Measurements from ENCODE around the gene GSX1.

GSX1 gene

DNA sequence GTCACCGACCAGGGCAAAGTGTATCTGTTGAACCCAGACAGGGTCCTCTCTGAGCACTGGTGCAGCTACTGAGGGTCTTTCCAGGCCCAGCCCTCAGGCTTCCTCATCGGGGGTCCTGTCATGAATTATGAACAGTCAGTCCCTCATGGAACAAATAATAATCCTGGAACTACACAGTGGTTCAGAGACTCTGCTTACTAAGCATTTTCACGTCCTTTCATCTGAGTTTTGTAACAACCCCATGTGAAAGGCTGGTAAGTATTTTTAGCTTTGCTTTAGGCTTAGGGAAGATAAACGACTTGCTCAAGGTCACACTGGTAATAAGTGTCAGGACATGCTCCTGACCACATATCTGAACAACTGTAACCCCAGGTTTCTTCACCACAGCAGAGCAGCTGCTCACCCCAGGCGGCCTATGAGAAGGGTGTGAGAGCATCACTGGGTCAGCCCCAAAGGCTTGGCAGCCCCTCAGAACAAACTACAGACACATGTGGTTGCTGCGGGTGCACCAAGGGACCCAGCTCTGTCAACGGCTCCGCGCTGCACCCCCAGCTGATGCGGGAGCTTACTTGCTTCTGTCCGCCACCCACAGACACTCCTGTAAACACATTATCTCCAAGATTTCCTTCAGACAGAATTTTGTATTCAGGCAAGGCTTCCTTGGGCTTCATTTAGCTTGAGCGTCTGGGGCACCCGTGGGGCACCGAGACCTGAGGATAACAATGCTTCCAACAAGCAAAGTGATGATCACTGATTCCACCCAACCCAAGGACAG, 19.4 kb upstream of the GSX1 start:
- no peak overlapping the region for H3K4me3 ChIP-seq (ENCODE audit: control insufficient read depth, low read depth, low read length)
- TF ChIP-seq, protein P1, sequence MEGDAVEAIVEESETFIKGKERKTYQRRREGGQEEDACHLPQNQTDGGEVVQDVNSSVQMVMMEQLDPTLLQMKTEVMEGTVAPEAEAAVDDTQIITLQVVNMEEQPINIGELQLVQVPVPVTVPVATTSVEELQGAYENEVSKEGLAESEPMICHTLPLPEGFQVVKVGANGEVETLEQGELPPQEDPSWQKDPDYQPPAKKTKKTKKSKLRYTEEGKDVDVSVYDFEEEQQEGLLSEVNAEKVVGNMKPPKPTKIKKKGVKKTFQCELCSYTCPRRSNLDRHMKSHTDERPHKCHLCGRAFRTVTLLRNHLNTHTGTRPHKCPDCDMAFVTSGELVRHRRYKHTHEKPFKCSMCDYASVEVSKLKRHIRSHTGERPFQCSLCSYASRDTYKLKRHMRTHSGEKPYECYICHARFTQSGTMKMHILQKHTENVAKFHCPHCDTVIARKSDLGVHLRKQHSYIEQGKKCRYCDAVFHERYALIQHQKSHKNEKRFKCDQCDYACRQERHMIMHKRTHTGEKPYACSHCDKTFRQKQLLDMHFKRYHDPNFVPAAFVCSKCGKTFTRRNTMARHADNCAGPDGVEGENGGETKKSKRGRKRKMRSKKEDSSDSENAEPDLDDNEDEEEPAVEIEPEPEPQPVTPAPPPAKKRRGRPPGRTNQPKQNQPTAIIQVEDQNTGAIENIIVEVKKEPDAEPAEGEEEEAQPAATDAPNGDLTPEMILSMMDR (IDR thresholded peaks at IDR 0.05; ENCODE audit: control insufficient read depth, insufficient read depth, low read depth, low read length, missing control alignments): no peak
- no peak for DNase-seq (ENCODE audit: low read depth)

DNA sequence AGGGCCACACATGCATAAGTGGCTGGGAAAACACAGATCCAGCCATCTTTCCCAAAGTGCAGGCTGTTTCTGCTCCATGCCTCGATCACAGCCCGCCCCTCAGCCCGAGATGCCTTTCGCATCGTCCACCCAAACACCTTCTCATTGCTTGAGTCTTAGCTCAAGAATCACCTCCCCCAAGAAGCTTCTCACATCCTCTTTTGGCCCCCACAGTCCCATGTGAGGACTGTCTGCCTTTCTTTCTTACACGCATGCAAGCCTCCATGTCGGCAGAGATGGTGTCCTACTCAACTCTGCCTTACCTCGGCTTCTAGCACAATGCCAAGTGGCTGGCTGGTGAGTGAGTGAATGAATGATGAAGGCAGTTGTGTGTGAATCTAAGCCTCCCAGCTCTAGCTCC, 18.1 kb upstream of the GSX1 start:
- no peak overlapping the region for H3K4me3 ChIP-seq (ENCODE audit: control insufficient read depth, low read depth, low read length)
- TF ChIP-seq, protein P1 (IDR thresholded peaks at IDR 0.05; ENCODE audit: control insufficient read depth, insufficient read depth, low read depth, low read length, missing control alignments): no peak
- no peak for DNase-seq (ENCODE audit: low read depth)

DNA sequence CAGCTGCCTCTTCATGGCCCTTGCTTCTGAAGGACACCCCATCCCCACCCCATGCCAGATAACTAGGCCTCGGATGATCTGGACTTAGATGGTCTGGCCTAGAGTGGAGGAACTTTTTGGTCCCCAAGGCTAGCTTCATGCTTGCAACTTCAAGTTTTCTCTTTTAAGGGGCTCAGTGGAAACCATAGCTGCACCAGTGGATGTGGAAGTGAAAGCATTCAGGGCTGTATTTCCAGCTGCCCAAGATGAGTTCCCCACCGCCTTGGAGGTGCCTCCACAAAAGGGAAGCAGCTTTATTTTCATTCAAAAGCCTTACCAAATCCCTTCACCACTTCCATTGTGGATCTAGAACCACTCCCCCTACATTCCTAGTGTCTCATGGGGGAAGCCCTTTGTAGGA, 17.6 kb upstream of the GSX1 start:
- TF ChIP-seq, protein P1 (IDR thresholded peaks at IDR 0.05; ENCODE audit: control insufficient read depth, insufficient read depth, low read depth, low read length, missing control alignments): no peak
- no peak overlapping the region for H3K4me3 ChIP-seq (ENCODE audit: control insufficient read depth, low read depth, low read length)
- DNase-seq (ENCODE audit: low read depth): no peak

DNA sequence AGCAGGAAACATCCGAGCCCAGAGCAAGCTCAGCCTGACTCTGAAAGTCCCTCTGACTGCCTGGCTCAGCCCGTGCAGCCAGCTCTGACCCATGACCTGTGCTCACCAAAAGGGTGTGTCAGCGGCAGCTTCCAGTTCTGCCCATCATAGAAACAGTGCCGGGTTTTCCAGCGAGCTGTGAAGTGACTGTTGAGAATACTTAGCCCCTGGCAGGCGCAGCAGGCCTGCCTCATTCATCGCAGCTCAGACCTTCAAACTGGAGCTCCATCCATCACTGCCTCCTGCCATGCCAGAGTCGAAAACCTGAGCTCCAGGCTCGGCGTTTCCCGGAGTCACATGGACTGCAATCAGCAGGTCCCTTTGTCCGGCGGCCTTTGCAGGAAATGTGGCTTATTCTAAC, 16.3 kb upstream of the GSX1 start:
- no peak for DNase-seq (ENCODE audit: low read depth)
- H3K4me3 ChIP-seq (ENCODE audit: control insufficient read depth, low read depth, low read length): no peak overlapping the region
- TF ChIP-seq, protein P1 (IDR thresholded peaks at IDR 0.05; ENCODE audit: control insufficient read depth, insufficient read depth, low read depth, low read length, missing control alignments): no peak

DNA sequence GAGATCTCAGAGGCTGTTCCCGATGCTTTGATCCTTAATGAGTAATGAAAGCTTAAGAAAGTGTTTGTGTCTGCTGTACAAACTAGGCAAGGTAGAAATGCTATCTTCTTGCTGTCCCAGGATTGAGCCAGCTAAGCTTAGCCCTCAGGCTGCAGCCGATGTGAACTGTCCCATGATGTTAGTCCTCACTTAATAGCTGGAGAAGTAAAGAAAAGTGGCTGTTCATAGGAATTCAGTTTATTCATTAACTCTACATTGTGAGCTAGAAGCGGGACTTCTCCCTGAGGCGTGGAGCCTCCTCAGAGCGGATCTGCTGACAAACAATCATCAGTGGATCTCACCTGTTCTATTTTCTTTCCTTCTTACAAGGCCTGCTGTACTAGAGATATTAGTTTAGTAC, 10.1 kb upstream of the GSX1 start:
- TF ChIP-seq, protein P1 (IDR thresholded peaks at IDR 0.05; ENCODE audit: control insufficient read depth, insufficient read depth, low read depth, low read length, missing control alignments): no peak
- H3K4me3 ChIP-seq (ENCODE audit: control insufficient read depth, low read depth, low read length): no peak overlapping the region
- no peak for DNase-seq (ENCODE audit: low read depth)

DNA sequence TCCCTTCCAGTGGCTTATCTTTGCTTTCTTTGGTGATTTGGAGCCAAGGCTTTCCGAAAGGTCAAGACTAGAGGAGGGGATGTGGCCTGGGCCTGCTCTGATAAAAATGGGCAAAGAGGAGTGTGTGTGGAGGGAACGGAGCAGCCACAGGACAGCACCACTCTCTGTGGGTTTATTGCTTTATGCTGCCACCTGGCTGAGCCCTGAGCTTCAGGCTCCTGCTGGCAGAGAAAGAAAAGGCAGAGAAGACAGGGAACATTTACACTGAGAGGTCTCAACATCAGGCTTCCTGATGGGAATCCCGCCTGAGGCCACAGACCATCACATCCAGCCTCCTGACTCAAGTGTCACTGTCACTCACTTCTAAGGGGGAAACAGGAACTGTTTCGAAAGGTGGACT, 9.2 kb upstream of the GSX1 start:
- no peak for DNase-seq (ENCODE audit: low read depth)
- TF ChIP-seq, protein P1 (IDR thresholded peaks at IDR 0.05; ENCODE audit: control insufficient read depth, insufficient read depth, low read depth, low read length, missing control alignments): peak; percentile 32
- H3K4me3 ChIP-seq (ENCODE audit: control insufficient read depth, low read depth, low read length): no peak overlapping the region

Measured in AG09309 (cell line).